K562 (cell line): Measurements from ENCODE around the gene USP22. TPM values are rescaled to one million over a fixed set of nuclear protein-coding genes. Genes with fewer than 3 reads are reported as not detected.

Experiments used
- ATAC-seq: fragments of 200-7000 bp; cut with Tn5 transposase; 3 replicates; pipeline ENCODE4 v1.9.1; 2020; ENCODE audit warnings: moderate library complexity
- BruUV-seq: library from RNA; stranded (reverse); fragments of 400-500 nt; replicated peaks from 2 replicates; lab custom pipeline; 2021; lab: Mats Ljungman, UMichigan
- CTCF ChIA-PET: fragments of 300-600 bp; formaldehyde crosslinking; extraction: SDS; loops from one replicate; lab custom pipeline; 2021; ENCODE audit warnings: low intra/inter-chr PET ratio; lab: Yijun Ruan, JAX
- POLR2A ChIA-PET: fragments of 300-600, 350-650 bp; sonication (Branson Sonifier 250); formaldehyde crosslinking; extraction: SDS; loops from one replicate; lab custom pipeline; 2021; ENCODE audit warnings: antibody characterized with exemption, inconsistent platforms; lab: Yijun Ruan, JAX
- DNase-seq, 4 experiments: peaks; one replicate each; pipeline versions ENCODE4 v3.0.0 to v3.0.0-alpha.2; 2011 to 2018; ENCODE audit warnings: low spot score in 3 of 4, mixed read lengths in 3 of 4; ENCODE audit errors: extremely low read depth in 1 of 4
- FAIRE-seq: peaks from 2 replicates; lab custom pipeline; 2011; peaks lifted over from hg19 to GRCh38; lab: Jason Lieb, UNC
- H2AFZ ChIP-seq: 2 replicates; pipeline ENCODE4 v1.6.0; 2011; ENCODE audit warnings: low read depth, low read length, control low read depth, inconsistent platforms
- H3K27ac ChIP-seq: fragments of 200-600 bp; 3 replicates; pipeline ENCODE4 v1.8.0; 2011; ENCODE audit warnings: low read depth, mild to moderate bottlenecking, control low read depth, inconsistent platforms, low read length, moderate library complexity, mixed read lengths; ENCODE audit errors: extremely low read depth
- H3K27me3 ChIP-seq, 2 experiments: fragments of 300-600 bp in 1 of 2; 2 replicates in 1 of 2; 3 replicates in 1 of 2; pipeline versions ENCODE4 v1.6.0 to v1.8.0; 2011; ENCODE audit warnings: inconsistent platforms in 2 of 2, low read length in 2 of 2, mild to moderate bottlenecking in 1 of 2, mixed read lengths in 1 of 2, moderate library complexity in 1 of 2; ENCODE audit not compliant: control insufficient read depth in 2 of 2, insufficient read depth in 2 of 2
- H3K36me3 ChIP-seq: fragments of 300-600 bp; 3 replicates; pipeline ENCODE4 v1.8.0; 2011; ENCODE audit warnings: mild to moderate bottlenecking, low read length, inconsistent platforms; ENCODE audit not compliant: control insufficient read depth, insufficient read depth
- H3K4me1 ChIP-seq, 2 experiments: fragments of 200-600 bp in 1 of 2; replicated peaks in 1 of 2; 2 replicates in 1 of 2; 3 replicates in 1 of 2; pipeline versions ENCODE4 v1.5.1 to v1.8.0; 2011; ENCODE audit warnings: inconsistent platforms in 2 of 2, low read length in 2 of 2, mild to moderate bottlenecking in 1 of 2, mixed read lengths in 1 of 2, moderate library complexity in 1 of 2; ENCODE audit not compliant: control insufficient read depth in 2 of 2, insufficient read depth in 2 of 2
- H3K4me2 ChIP-seq: 2 replicates; pipeline ENCODE4 v1.6.1; 2011; ENCODE audit warnings: low read length, control low read depth, inconsistent platforms, mixed read lengths; ENCODE audit not compliant: insufficient read depth
- H3K4me3 ChIP-seq: fragments of 200-600 bp; sonication (generic), shearing (Covaris generic); 2 replicates; pipeline ENCODE4 v1.5.1; 2016; ENCODE audit warnings: control low read depth, inconsistent platforms
- H3K79me2 ChIP-seq: fragments of 200-600 bp; 3 replicates; pipeline ENCODE4 v1.8.0; 2011; ENCODE audit warnings: low read length, inconsistent platforms; ENCODE audit not compliant: control insufficient read depth, insufficient read depth
- H3K9ac ChIP-seq, 2 experiments: 2 replicates each; pipeline versions ENCODE4 v1.6.0 to v1.6.1; 2011; ENCODE audit warnings: low read depth in 2 of 2, low read length in 2 of 2, control low read depth in 1 of 2, inconsistent platforms in 1 of 2, mild to moderate bottlenecking in 1 of 2, mixed read lengths in 1 of 2; ENCODE audit not compliant: insufficient read depth in 1 of 2
- H3K9me1 ChIP-seq: one replicate; pipeline ENCODE4 v1.6.0; 2011; ENCODE audit warnings: inconsistent platforms, mild to moderate bottlenecking, low read length, moderate library complexity; ENCODE audit not compliant: control insufficient read depth, insufficient read depth
- H3K9me3 ChIP-seq: replicated peaks from 2 replicates; pipeline ENCODE4 v1.5.1; 2011; ENCODE audit warnings: low read depth, low read length, inconsistent platforms; ENCODE audit not compliant: control insufficient read depth, insufficient read depth
- H4K20me1 ChIP-seq: replicated peaks from 2 replicates; pipeline ENCODE4 v1.6.1; 2011; ENCODE audit warnings: low read length, inconsistent platforms, mixed read lengths; ENCODE audit not compliant: control insufficient read depth, insufficient read depth
- CSDE1 ChIP-seq, 2 experiments: fragments of 450-650 bp; IDR thresholded peaks; 2 replicates each; pipeline ENCODE4 v1.6.1; 2016; ENCODE audit warnings: mild to moderate bottlenecking in 1 of 2
- FOXJ2 ChIP-seq: fragments of 200-800 bp; sonication (Bioruptor generic); IDR thresholded peaks from 2 replicates; pipeline ENCODE4 v1.6.1; 2016; ENCODE audit warnings: missing genetic modification characterization, missing compliant biosample characterization
- JUNB ChIP-seq: fragments of 450-650 bp; formaldehyde crosslinking; conservative IDR thresholded peaks from 2 replicates; pipeline ENCODE4 v1.4.0; 2020; ENCODE audit warnings: mild to moderate bottlenecking
- MED1 ChIP-seq: sonication (generic); formaldehyde crosslinking; IDR thresholded peaks from 2 replicates; pipeline ENCODE4 v1.8.1; 2023; ENCODE audit warnings: missing genetic modification reagents, borderline replicate concordance
- MIER1 ChIP-seq: fragments of 450-650 bp; IDR thresholded peaks from 2 replicates; pipeline ENCODE4 v1.6.1; 2016; ENCODE audit warnings: antibody characterized with exemption, mild to moderate bottlenecking, low read depth
- NCOA4 ChIP-seq: fragments of 450-650 bp; IDR thresholded peaks from 2 replicates; pipeline ENCODE4 v1.6.1; 2018; ENCODE audit warnings: mild to moderate bottlenecking; ENCODE audit not compliant: partially characterized antibody
- RBM22 ChIP-seq: fragments of 200-400 bp; formaldehyde crosslinking; IDR thresholded peaks from 2 replicates; pipeline ENCODE4 v1.6.1; 2018; ENCODE audit warnings: low read length, low read depth; ENCODE audit not compliant: poor library complexity, severe bottlenecking
- SMARCB1 ChIP-seq: IDR thresholded peaks from 2 replicates; pipeline ENCODE4 v1.6.1; 2011; ENCODE audit warnings: improper control_type of control experiment, low read depth; ENCODE audit not compliant: insufficient read length
- SRSF9 ChIP-seq: fragments of 200-400 bp; formaldehyde crosslinking; IDR thresholded peaks from 2 replicates; pipeline ENCODE4 v1.6.1; 2017; ENCODE audit warnings: low read depth, low read length, borderline replicate concordance
- TARDBP ChIP-seq: fragments of 450-650 bp; IDR thresholded peaks from 2 replicates; pipeline ENCODE4 v1.6.1; 2016
- THRAP3 ChIP-seq: fragments of 450-650 bp; IDR thresholded peaks from 2 replicates; pipeline ENCODE4 v1.6.1; 2016; ENCODE audit warnings: mild to moderate bottlenecking, inconsistent platforms, borderline replicate concordance
- ZFX ChIP-seq: sonication (generic); formaldehyde crosslinking; IDR thresholded peaks from 2 replicates; pipeline ENCODE4 v1.8.0; 2022; ENCODE audit warnings: mild to moderate bottlenecking, missing genetic modification reagents, moderate library complexity
- ZKSCAN3 ChIP-seq: fragments of 250-450 bp; sonication (Bioruptor Pico); IDR thresholded peaks from 2 replicates; pipeline ENCODE4 v1.4.0; 2020
- ZNF232 ChIP-seq: sonication (generic); formaldehyde crosslinking; IDR thresholded peaks from 2 replicates; pipeline ENCODE4 v1.8.0; 2022; ENCODE audit warnings: mild to moderate bottlenecking, missing genetic modification reagents
- ZNF316 ChIP-seq: fragments of 450-650 bp; IDR thresholded peaks from 2 replicates; pipeline ENCODE4 v1.6.1; 2016
- WGBS: fragments of 100-300 bp; shearing (Covaris generic); methylation state at CpG from one replicate; pipeline ENCODE4 v1.1.6; 2016; ENCODE audit warnings: low coverage, mixed read lengths; ENCODE audit not compliant: insufficient coverage; ENCODE audit errors: missing lambda C conversion rate; 5-methylcytosine and 5-hydroxymethylcytosine counted together
- in situ Hi-C: fragments of 300-500 bp; cut with MboI; formaldehyde crosslinking; loops from 4 replicates; pipeline ENCODE4 v1.15.0; 2018; ENCODE audit warnings: inconsistent platforms, mixed read lengths
- intact Hi-C: fragments of 100-400 bp; cut with micrococcal nuclease; formaldehyde crosslinking; loops from 2 replicates; pipeline ENCODE4 v1.14.2; 2022
- polyA plus RNA-seq, 8 experiments: library from polyadenylated mRNA; depleted of rRNA in 4 of 8; stranded (reverse) in 5 of 8; unstranded in 3 of 8; fragments of >200 nt; fragmentation: Nextera tagmentation in 2 of 8; fragmentation: Illumina TruSeq in 1 of 8; extraction: Ambion mirVana in 2 of 8; extraction: Trizol in 1 of 8; gene quantifications; 2 replicates each; pipeline versions ENCODE4 v1.2.1 to v1.2.3, GENCODE V29; 2011 to 2014; ENCODE audit warnings: inconsistent platforms in 1 of 8, missing spikeins in 1 of 8
- total RNA-seq, 7 experiments: library from RNA; depleted of rRNA in 6 of 7; stranded (reverse); fragments of >200 nt in 6 of 7; fragmentation: Illumina TruSeq in 2 of 7; extraction: Trizol in 2 of 7; gene quantifications; 2 replicates each; pipeline versions ENCODE4 v1.2.1 to v1.2.3, GENCODE V29; 2011 to 2021; ENCODE audit warnings: low replicate concordance in 1 of 7
- TF ChIP-seq, protein P1 (sequence below): fragments of 250-450 bp; sonication (Bioruptor Pico); IDR thresholded peaks from 2 replicates; pipeline ENCODE4 v1.8.0; 2022; ENCODE audit warnings: moderate library complexity, mild to moderate bottlenecking, inconsistent platforms
- TF ChIP-seq, protein P2 (sequence below): fragments of 250-450 bp; sonication (Bioruptor Pico); IDR thresholded peaks from 2 replicates; pipeline ENCODE4 v1.5.0; 2021; ENCODE audit warnings: mild to moderate bottlenecking, moderate library complexity
- TF ChIP-seq, protein P3 (sequence below): fragments of 250-450 bp; sonication (Bioruptor Pico); IDR thresholded peaks from 2 replicates; pipeline ENCODE4 v1.6.1; 2021; ENCODE audit warnings: mild to moderate bottlenecking

The USP22 gene
- total and polyA plus RNA-seq, 9 of the 15 experiments (the other 6 are each of a cell fraction or from before 2014, with no cell fraction given) = 6.5 to 113 (median 58.9) TPM

DNA sequence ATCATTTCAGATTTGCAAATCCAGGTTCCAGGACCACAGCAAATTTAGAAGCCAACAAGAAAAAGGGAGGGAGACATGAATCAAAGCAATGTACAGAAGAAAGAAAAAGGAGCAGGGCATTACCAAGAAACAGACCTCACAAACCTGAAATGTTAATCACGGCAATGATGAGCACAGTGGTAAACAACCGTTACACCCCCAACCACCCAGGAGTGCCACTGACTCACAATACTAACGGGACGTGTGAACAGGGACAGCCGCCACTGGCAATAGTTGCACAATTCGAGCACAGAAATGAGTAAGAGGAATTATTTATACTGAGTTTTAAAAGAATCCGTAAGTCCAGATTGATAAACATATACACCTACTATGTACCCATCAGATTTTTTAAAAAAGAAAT is 13.8 kb downstream of the USP22 start:
- no peak for DNase-seq
- H3K79me2 ChIP-seq = peaks cover 98% of the 10 kb centered on the region
- ChIA-PET POLR2A (interaction anchor here (1.7 kb wide), 1 partner anchor 14 kb away, joined by 7 read pairs; the partner anchor contains the start of gene USP22), CTCF (no interaction called here)
- no peaks in the 10 kb centered on the region for H3K9me1 ChIP-seq
- TF ChIP-seq SMARCB1 = no peak
- no peak for TF ChIP-seq ZNF316
- TF ChIP-seq, protein P1, sequence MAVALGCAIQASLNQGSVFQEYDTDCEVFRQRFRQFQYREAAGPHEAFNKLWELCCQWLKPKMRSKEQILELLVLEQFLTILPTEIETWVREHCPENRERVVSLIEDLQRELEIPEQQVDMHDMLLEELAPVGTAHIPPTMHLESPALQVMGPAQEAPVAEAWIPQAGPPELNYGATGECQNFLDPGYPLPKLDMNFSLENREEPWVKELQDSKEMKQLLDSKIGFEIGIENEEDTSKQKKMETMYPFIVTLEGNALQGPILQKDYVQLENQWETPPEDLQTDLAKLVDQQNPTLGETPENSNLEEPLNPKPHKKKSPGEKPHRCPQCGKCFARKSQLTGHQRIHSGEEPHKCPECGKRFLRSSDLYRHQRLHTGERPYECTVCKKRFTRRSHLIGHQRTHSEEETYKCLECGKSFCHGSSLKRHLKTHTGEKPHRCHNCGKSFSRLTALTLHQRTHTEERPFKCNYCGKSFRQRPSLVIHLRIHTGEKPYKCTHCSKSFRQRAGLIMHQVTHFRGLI (CRISPR knock-in tag) = no peak
- TF ChIP-seq TARDBP = no peak
- no peak for TF ChIP-seq THRAP3
- TF ChIP-seq, protein P2, sequence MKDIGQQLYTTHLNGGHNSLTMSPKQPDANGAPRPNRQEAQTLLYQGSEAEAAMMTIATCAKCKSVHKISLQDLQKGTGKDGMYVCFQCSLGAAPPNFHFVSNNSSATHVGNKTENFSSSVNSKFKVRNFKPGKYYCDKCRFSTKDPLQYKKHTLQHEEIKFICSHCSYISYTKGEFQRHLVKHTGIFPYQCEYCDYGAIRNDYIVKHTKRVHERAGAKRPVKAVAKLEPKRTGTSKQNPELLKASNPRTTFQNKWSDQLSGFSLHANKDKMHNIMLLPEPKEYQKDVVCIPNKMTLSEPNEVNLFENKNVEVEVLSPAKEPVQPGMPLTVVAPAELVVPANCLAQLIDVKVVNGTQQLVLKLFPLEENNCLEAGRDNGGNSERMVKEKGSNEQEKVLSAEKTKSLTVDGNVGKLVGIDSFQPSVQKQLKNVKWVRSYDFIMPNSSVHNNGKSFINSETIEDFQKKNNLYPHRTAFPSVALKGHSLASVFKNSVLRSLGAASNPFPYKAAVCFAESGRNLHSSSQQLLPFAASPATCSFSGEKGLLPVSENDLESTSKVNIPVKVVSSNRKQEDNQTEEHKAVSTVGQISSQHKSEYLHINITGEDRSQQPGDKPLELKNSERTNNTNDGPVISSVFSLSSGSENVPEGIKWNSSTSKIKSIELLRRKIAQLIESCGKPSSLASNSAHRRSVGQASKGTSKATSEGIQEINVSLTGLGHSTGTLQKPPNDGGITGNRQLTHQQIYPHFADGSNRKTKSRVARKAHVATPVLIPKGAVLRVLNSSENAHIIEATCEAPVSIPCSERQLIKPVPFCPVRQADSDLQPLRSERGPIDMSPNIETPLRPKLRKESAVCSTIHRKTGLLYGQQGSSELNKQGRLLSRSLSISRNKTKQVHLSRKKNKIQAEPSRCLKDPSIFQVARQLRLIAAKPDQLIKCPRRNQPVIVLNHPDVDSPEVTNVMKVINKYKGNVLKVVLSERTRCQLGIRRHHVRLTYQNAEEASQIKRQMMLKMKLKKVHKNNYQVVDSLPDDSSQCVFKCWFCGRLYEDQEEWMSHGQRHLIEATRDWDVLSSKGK (CRISPR knock-in tag) = no peak
- TF ChIP-seq SRSF9 = no peak
- no peak for TF ChIP-seq ZFX (CRISPR knock-in tag)
- no peak for TF ChIP-seq RBM22
- TF ChIP-seq, protein P3, sequence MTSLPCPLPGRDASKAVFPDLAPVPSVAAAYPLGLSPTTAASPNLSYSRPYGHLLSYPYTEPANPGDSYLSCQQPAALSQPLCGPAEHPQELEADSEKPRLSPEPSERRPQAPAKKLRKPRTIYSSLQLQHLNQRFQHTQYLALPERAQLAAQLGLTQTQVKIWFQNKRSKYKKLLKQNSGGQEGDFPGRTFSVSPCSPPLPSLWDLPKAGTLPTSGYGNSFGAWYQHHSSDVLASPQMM (CRISPR knock-in tag) = no peak
- TF ChIP-seq ZKSCAN3 (CRISPR knock-in tag) = no peak
- TF ChIP-seq CSDE1 (IDR thresholded peaks at IDR 0.05) = no peak
- no peak for TF ChIP-seq JUNB (CRISPR knock-in tag)
- TF ChIP-seq MIER1 = no peak
- TF ChIP-seq ZNF232 (CRISPR knock-in tag) = no peak
- TF ChIP-seq NCOA4 = no peak
- no peak for TF ChIP-seq FOXJ2 (tag)
- TF ChIP-seq MED1 (CRISPR knock-in tag) = no peak
- H3K27me3 ChIP-seq = no peaks in the 10 kb centered on the region
- no peak for FAIRE-seq
- H3K36me3 ChIP-seq = peaks cover 83% of the 10 kb centered on the region
- H3K9ac ChIP-seq = no peak overlapping the region
- H3K4me3 ChIP-seq = no peak overlapping the region
- ATAC-seq = no peak
- BruUV-seq = TSS peak; percentile 21
- H2AFZ ChIP-seq = no peak overlapping the region
- peaks cover 42% of the 10 kb centered on the region for H4K20me1 ChIP-seq
- peaks cover 0 to 8% of the 10 kb centered on the region in 2 experiments; a peak in 3 of 5 replicates for H3K4me1 ChIP-seq
- WGBS = 94% methylated on average over 7 of the region's 7 CpGs
- in situ Hi-C loops (no loop called here), intact Hi-C loops (no loop called here)
- no peaks in the 10 kb centered on the region for H3K9me3 ChIP-seq
- H3K4me2 ChIP-seq = no peak overlapping the region
- no peak overlapping the region for H3K27ac ChIP-seq
